ENCODE data around the gene LIMS3.
"Not testable (repeated sequence)": the region's sequence is repeated elsewhere in the genome, so short reads cannot be mapped to it uniquely, and the experiment has no call there.

Gene LIMS3, protein sequence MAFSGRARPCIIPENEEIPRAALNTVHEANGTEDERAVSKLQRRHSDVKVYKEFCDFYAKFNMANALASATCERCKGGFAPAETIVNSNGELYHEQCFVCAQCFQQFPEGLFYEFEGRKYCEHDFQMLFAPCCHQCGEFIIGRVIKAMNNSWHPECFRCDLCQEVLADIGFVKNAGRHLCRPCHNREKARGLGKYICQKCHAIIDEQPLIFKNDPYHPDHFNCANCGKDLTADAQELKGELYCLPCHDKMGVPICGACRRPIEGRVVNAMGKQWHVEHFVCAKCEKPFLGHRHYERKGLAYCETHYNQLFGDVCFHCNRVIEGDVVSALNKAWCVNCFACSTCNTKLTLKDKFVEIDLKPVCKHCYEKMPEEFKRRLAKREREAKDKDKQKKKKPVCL

DNA sequence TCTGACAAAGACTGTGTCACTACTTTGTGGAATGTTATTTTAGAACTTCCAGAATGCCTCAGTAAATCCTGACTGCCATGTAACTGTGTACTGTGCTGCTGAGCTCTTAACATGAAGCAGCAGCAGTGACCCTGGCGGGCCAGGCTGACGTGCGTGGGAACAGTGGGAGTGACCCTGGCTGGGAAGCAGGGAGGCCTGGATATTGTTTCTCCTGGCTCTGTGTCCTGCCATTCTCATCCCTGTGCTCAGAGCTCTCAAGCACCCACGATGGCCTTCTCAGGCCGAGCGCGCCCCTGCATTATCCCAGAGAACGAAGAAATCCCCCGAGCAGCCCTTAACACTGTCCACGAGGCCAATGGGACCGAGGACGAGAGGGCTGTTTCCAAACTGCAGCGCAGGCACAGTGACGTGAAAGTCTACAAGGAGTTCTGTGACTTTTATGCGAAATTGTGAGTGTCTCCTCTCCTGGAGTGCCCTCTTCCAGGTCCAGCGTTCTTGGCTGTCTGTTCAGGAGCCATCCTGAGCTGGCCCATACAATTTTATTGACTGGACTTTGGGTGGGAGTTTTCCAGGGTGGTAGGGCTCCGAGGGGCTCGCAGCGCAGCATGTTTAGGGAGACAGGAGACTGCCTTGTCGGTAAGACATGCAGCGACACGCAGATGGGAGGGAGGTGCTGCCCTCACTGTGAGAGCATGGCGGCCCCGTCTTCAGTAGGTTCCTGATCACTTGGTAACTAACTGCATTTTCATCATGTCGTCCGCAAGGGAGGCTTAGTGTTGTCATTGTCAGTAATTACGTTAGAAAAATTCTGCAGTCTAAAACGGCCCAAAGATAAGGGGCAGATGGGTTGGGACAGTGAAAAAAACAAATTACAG, at the start of gene LIMS3:
Gene LIMS3, plus strand, starts transcription at position 227 of the 875 bp plus-strand sequence. Its CDS starts 41 bp downstream, at position 268.
- DNase-seq, result not testable (repeated sequence)

DNA sequence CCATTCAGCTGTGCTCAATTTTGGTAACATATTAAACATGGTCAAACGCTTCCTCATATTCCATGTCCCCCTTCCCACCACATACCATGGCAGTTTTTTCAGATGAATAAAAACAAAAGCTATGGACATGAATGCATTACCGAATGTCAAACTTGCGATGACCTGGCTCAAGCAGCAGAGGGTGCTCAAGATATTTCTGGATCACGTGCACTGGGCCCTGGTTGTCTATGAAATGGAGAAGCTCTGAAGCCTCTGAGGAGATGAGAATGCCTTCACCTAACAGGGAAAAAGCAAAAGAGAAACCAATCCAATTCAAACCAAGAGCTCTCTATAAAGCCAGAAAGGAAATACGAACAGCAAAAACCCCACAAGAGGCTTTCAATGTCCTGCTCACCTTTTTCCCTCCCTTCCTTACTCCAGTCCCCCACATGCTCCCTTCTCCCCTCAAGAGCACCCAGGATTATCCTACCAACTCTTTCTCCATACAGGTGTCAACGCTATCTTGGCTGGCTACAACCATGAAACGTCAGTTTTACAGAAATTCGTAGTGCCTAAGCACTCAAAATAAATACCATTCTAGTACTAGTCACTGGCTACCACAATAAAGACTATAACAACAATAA, 27.2 kb upstream of the LIMS3 start:
- not testable (repeated sequence) for DNase-seq

DNA sequence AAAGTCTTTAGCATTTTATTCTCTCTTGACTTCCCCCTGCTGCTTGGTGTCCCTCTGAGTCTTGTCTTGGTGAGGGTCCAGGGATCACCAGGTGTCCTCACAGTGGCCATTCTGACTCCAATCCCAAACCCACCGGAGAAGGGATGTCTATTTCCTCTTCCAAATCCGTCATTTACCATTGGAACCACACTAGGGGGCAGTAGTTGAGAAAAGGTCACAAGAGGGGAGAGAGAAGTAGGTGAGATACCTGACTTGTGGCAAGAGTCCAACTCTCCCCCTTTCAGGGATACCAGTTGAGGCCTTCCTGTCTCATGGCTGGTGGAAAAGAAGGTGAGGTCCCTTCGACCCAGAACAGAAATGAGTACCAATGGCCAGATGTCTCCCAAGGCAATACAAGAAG, 21.9 kb upstream of the LIMS3 start:
- DNase-seq, result not testable (repeated sequence)

DNA sequence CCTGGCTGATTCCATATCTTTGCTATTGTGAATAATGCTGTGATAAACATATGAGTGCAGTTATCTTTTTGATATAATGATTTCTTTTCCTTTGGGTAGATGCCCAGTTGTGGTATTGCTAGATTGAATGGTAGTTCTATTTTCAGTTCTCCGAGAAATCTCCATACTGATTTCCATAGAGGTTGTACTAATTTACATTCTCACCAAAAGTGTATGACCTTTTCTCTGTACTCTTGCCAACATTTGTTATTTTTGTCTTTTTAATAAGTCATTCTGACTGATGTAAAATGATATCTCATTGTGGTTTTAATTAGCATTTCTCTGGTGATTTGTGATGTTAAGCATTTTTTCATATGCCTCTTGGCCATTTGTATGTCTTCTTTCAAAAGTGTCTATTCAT, 16.4 kb upstream of the LIMS3 start:
- not testable (repeated sequence) for DNase-seq

DNA sequence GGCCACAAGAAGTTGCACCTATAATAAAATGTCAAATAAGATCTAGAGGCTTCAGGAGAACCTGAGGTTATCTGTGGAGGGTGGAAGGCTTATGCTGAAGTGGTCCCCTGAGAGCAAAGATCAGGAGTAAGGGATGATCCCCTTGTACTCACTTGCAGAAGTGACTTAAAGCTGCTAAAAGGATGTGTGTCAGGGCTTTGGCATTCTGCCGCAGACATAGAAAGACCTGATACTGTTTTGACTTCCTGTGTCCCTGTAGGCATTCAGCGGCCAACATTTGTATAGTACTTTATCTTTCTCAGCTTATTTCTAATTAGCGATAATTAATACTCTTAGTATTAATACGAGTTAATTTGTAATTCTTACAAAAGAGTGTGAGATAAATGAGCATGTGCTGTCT, 10.1 kb upstream of the LIMS3 start:
- not testable (repeated sequence) for DNase-seq

DNA sequence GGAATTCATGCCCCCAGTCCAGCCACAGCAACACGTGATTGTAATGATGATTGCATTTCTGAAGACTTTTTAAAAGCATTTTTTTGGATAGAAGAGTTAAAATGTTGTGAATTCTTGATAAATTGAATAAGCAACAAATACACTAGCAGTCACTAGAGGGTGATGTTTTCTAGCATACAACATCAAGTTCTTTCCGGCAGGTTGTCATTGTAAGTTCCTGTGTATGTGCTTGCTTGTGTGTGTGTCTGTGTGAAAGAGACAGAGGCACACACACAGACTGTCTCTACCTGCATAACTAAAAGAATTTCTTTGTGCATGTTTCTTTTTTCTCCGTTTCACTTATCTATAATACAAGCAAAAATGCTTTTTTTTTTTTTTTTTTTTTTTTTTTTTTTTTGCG, 8.6 kb upstream of the LIMS3 start:
- not testable (repeated sequence) for DNase-seq

DNA sequence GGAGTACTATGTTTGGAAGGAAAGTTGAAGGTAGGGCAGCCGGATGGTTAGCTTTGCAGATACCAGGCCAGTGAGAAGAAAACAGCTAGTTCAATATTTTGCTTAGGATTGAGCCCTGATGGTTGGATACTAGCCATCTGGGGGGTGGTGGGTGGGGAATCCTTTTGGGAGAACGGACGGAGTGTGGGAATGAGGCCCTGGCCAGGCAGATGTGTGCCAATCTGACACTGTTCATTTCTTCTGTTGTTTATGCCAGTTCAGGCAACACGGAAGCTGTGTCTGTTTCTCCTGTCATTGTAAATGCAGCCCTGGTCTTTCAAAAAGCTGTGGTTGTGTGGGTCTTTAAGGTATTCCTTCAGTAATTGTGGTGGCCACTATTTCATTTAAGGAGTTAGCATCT, 7.5 kb upstream of the LIMS3 start:
- not testable (repeated sequence) for DNase-seq

DNA sequence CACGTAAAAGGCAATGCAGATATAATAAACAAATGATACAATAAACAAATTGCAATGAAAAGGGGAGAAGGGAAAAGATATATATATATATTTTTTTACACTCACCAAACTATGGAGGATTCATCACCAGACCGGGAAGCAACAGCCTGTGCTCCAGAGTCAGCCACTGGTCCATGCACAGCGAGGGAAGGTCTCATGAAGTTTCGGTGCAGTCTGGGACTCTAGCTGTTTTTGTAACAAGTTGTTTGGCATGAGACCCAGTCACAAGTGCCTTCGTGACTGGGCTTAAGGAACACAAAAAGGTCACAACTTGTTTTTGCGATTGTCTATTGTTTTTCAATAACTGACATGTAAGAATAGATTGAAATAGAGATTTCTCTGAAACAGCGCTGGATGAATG, 4.8 kb upstream of the LIMS3 start:
- not testable (repeated sequence) for DNase-seq

DNA sequence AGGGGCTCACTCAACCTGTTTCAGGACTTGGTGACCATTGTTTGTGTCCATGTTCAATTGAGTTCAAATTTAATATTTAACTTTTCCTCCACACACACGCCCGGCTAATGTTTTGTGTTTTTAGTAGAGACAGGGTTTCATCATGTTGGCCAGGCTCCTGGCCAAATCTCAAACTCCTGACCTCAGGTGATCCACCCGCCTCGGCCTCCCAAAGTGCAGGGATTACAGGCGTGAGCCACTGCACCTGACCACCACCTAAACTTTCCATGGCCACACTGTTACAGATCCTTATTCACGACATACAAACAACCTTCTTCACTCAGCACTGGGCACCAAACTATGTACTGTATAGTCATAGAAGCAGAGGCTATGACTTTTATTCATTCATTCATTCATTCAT, 4.3 kb upstream of the LIMS3 start:
- not testable (repeated sequence) for DNase-seq

DNA sequence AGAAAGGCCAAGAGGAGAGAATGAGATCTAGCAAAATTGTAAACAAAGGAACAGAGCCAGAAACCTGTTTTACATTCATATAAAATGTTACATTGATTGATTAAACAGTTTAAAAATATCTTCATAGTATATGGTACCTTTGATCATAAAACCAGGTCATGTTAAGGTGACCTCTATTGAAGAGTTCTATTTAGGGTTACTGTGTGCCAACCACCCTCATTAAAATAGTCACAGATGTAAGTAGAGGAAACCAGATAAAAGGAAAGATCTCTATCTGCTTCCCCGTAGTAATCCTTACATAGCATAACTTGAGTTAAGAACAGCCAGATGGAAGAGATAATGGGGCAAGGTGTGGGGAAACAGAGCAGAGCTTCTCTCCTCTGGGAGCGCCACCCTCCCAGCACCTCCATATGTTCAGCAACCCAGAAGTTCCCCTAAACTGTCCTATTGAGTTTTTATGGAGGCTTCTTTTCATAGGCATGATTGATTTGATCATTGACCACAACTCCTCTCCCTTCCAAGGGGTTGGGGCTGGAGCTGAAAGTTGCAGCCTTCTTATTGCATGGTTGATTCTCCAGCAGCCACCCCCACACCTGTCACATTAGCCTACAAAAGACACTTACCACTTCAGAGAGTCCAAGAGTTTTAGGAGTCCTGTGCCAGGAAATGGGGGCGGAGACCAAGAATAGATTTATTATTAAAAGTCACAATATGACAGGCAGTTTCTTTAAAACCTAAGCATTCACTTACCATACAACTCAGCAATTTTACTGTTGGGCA, 3.2 kb upstream of the LIMS3 start:
- not testable (repeated sequence) for DNase-seq

DNA sequence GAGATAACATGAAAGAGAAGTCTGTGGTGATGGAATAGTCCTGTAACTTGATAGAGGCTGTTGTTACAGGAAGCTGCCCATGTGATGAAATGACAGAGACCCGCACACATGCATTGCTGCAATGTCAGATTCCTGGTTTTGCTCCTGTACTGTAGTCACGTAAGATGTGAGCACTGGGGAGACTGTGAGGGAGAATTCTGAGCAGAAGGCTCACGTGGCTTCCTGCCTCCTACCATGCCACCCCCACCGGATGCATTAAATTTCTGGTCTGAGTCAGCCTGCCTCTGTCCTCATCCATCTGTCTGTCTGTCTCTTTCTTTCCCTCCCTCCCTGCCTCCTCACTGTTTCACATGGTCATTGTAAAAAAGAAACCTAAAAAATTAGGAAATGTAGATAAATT, 2.3 kb upstream of the LIMS3 start:
- not testable (repeated sequence) for DNase-seq

DNA sequence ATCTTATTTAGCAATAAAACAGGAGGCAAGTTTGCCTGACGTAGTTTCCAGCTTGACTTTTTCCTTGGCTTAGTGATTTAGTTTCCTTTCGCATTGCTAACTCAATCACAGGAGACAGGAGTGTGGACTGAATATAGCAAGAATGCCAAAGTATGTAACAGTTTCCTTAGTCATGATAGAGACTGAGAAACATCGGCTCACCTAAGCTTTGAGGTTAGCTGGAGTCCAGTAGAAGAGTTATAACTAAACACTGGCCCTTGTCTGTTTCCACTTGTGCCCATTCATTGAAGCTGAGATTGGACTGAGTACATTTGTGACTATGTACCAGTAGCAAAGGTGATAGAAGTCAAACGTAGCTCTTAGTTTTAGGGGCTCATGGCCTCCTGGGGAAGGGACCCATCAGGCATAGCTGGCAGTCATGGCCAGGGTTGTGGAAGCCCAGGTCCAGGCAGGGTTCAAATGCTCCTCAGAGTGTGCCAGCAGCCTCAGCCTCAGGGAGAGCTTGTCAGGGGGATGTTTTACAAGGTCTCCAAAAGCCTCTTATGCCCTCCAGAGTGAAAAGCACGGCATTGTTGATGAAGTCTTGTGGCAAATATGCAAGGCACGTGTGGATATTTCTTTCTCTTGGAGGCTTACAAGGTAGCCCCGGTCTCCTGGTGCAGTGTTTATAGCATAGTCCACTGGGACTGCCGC, 573 bp upstream of the LIMS3 start:
- DNase-seq, result not testable (repeated sequence)

DNA sequence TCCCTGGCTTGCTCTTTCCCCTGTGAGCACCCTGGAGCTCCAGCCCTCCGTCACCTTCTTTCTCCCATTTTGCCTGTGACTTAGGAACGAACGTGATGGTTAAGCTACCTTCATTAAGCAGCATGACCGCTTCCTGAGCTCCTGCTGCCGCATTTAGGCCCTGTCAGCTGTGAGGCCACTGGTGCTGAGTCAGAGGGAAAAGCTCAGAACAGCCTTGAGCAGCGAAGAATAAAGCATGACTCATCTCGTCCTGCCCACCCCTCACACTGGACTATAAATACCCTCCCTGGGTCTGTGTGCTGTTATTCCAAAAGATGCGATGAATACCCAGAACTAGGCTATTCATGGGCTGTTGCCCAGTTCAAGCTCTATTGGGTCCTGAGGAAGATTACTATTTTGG, 7.3 kb downstream of the LIMS3 start:
- DNase-seq, result not testable (repeated sequence)

DNA sequence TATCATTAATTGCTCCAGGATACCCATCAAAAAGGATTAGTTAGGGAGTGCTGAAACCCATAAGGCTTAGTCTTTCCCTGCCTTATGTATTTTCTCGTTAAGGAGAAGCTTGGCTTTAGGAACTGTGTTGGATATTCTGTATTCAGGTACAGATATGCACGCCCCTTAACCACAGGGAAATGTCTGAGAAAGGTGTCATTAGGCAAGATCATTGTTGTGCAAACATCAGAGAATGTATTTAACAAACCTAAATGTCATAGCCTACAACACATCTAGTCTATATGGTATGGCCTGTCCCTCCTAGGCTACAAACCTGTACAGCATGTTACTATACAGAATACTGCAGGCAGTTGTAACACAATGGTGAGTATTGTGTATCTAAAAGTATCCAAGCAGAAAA, 10.1 kb downstream of the LIMS3 start:
- not testable (repeated sequence) for DNase-seq

DNA sequence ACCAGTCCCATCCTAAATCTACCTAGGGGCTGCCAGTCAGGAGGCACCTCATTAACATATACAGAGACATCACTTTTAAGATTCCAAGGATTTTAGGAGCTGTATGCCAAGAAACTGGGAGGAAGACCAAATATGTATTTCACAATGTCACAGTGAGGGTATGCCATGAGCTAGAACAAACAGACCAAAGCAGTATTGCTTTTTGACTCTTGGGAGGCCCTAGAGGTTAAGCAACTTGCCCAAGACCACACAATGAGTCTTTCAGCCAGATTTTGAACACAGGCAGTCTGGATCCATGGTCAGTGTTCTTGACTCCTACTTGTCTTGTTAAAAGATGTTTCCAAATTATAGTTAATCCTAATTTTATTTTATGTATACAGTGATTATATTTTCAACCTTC, 12.3 kb downstream of the LIMS3 start:
- DNase-seq, result not testable (repeated sequence)

DNA sequence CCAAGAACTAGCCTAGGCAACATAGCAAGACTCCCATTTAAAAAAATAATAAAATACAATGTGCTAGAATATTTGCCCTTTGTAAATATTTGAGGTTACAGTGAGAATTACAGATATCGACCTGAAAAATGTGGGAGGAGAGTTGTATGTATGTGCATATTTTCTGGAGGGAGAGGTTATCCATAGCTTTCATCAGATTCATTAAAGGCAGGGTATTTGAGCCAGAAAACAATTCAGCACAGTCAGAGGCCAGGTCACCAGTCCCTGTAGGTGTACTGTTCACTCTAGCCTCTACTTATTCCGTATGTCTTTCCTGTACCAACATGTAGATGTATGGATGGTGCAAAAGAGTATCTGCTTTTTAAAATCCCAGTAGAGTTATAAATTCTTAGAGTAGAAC, 15.4 kb downstream of the LIMS3 start:
- not testable (repeated sequence) for DNase-seq

DNA sequence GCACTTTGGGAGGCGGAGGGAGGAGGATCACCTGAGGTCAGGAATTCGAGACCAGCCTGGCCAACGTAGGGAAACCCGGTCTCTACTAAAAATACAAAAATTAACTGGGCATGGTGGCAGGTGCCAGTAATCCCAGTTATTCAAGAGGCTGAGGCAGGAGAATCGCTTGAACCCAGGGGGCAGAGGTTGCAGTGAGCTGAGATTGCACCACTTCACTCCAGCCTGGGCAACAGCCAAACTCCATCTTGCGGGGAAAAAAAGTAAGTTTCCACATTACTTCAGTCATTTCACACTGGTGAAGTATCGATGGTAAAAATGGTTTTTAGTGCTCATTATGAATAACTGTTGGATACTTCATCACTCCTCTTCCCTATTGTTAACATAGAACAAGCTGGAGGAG, 16.1 kb downstream of the LIMS3 start:
- DNase-seq, result not testable (repeated sequence)

DNA sequence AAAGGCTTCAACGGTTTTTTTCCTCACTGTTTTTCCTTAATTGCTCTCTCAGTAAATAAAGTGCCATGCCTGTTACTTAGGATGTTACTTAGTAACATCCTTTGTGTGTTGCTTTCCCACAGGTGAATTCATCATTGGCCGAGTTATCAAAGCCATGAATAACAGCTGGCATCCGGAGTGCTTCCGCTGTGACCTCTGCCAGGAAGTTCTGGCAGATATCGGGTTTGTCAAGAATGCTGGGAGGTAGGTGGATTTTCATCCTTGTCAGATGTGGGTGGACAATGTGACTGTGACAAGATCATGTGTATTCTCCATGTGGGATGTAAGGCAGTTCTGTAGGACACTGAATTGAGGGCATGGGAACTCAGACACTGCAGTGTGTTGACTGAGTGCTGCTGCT, 17.3 kb downstream of the LIMS3 start:
- DNase-seq, result not testable (repeated sequence)

DNA sequence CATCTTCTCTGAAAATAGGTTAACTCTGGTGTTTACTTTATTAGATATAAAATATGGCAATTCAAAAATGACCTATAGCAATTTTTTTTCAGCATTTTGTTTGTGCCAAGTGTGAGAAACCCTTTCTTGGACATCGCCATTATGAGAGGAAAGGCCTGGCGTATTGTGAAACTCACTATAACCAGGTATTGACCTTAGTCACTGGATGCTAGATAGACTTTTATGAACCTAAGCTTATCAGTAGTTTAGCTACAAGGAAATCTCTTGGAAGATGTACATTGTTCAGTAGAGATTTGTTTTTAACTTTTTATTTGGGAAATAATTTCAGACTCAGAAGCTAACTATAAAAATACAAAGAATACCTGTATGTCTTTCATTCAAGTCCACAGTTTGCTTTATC, 21.7 kb downstream of the LIMS3 start:
- not testable (repeated sequence) for DNase-seq

DNA sequence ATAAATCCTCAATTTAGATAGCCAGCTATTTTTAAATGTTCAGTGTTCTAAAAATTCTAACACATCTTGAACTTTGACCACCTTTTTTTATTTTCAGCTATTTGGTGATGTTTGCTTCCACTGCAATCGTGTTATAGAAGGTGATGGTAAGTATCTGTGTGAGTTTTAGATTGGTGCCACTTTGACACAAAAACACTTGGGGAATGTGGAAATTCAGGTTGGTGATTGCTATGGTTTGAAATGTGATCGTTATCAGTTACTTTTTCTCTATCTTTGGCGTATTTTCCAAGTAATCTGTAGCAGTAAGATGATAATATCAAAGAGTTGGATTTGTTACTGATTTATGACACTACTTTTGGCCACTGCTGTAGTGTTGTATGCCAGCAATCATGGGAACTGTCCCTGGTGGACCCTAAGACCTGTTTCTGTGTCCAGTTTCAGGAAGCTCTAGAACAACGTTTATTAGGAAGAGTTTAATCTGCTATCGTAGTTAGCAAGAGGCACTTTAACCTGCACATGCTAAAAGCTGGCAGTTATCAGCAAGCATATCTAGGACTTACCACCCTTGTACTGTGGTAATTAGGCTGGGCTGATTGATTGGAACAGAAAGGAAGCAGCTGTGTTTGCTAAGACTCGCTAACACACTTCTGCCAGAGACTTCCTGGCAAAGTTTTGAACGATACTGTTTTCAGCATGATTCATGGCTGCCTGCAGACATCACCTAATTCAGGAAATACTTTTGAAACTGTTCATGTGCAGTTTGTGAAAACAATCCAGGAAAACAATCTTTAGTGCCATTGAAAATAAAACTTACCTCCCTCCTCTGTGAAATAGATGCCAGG, 23.3 kb downstream of the LIMS3 start:
- not testable (repeated sequence) for DNase-seq

DNA sequence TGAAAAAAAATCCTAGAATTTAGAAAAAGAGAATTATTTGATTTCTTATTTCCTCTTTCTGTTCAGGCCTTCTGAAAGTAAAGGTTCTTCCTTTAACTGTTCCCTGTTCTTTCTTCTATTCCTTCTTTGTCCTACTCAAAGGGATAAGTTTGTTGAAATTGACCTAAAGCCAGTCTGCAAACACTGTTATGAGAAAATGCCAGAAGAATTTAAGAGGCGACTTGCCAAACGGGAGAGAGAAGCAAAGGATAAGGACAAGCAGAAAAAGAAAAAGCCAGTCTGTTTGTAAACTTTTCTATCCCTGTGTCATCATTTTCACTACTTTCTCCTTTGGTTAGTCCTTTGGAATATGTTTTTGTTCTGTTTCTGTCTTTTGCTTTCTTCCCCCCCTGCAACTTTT, 26.0 kb downstream of the LIMS3 start:
- not testable (repeated sequence) for DNase-seq

Data from RPMI8226 (cell line).